Mucosa of rectum (tissue), 2 donors: ENCODE measurements around the gene SLC6A9.

Experiments used
- H3K27ac ChIP-seq, 2 donors: one replicate each; pipeline ENCODE4 v1.7.0; 2013; ENCODE audit warnings: inconsistent platforms in 2 of 2, low read depth in 2 of 2, low read length in 2 of 2
- H3K27me3 ChIP-seq, 2 donors: one replicate each; pipeline ENCODE4 v1.7.0; 2013; ENCODE audit warnings: low read length in 2 of 2; ENCODE audit not compliant: control insufficient read depth in 2 of 2, insufficient read depth in 2 of 2
- H3K36me3 ChIP-seq, 2 donors: one replicate each; pipeline ENCODE4 v1.7.0; 2013; ENCODE audit warnings: low read length in 2 of 2; ENCODE audit not compliant: control insufficient read depth in 2 of 2, insufficient read depth in 2 of 2
- H3K4me1 ChIP-seq, 2 donors: one replicate each; pipeline ENCODE4 v1.7.0; 2013; ENCODE audit warnings: low read length in 2 of 2, mild to moderate bottlenecking in 1 of 2; ENCODE audit not compliant: control insufficient read depth in 2 of 2, insufficient read depth in 2 of 2
- H3K4me3 ChIP-seq, 2 donors: one replicate each; pipeline ENCODE4 v1.7.0; 2013; ENCODE audit warnings: low read length in 2 of 2
- H3K9ac ChIP-seq, 2 donors: one replicate each; pipeline ENCODE4 v1.7.0; 2013; ENCODE audit warnings: low read length in 2 of 2, low read depth in 1 of 2, mild to moderate bottlenecking in 1 of 2
- H3K9me3 ChIP-seq, 2 donors: one replicate each; pipeline ENCODE4 v1.7.0; 2013; ENCODE audit warnings: low read length in 2 of 2; ENCODE audit not compliant: control insufficient read depth in 2 of 2
- donor health status: healthy.
- donor health status: Normal muscosa, but diverticular disease.

Gene SLC6A9

DNA sequence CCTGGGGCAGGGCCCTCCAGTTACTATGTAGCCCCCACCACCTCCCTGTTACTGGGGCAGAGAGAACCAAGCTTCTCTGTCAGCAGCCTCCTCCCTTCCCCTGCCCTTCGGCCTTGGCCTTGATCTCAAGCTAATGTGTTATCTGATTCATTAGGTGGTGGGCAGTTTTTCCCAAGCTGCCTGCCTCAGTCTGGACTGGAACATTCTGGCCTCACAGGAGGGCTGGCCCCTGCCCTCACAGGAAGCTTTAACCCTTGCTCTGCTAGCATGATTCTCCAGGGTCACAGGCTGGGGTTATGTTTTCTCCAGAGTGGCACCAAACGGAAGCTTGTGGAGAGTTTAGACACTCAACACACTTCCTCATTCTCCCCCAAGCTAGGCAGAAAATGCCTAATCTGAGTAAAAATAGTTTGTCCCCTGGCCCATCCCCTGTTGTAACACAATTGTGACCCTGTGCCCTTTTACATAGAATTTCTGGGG, 37.2 kb upstream of the SLC6A9 start:
- Histone ChIP-seq H3K9ac (no peak overlapping the region), H3K27ac (no peak overlapping the region), H3K9me3 (no peaks in the 10 kb centered on the region), H3K4me1 (no peaks in the 10 kb centered on the region), H3K27me3 (no peaks in the 10 kb centered on the region), H3K4me3 (no peak overlapping the region), H3K36me3 (no peaks in the 10 kb centered on the region)

DNA sequence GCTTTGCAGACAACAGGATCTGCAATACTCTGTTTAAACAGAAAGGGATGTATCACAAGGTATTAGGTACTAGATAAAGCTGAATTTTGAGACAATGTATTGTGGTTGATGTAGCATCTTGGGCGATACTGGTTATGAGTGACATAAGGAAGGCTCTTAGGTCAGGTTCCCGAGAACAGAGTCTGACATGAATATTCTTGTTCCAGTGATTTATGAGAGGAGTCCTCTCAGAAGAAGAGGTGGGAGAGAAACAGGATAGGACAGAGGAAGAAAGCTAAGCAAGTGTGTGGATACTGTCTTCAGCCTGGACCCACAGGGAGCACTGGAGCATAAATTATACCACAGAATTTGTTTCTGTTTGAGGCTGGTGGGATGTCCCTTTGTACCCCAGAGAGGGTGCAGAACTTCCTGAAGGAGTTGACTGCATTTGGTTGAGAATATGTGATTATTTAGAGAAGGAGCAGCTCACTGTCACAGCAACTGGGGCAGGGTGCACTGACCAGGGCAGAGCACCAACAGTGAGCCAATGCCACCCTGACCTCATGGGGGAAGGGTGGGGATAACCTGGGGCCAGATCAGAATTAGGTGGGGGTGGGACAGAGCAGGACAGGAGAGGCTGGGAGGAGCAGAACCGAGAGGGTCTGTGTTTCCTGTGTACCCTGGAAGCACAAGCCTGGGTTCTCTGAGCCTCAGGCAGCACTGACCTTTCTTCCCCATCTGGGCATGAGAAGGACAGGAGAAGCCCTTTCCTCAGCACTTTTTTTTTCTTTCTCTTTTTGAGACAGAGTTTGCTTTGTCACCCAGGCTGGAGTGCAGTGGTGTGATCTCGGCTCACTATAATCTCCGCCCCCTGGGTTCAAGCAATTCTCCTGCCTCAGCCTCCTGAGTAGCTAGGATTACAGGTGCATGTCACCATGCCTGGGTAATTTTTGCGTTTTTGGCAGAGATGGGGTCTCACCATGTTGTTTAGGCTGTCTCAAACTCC, 36.3 kb upstream of the SLC6A9 start:
- Histone ChIP-seq H3K36me3 (no peaks in the 10 kb centered on the region), H3K4me3 (no peak overlapping the region), H3K4me1 (no peaks in the 10 kb centered on the region), H3K27ac (no peak overlapping the region), H3K9me3 (no peaks in the 10 kb centered on the region), H3K27me3 (no peaks in the 10 kb centered on the region), H3K9ac (no peak overlapping the region)

GRCh38 chr1:44062656-44063179, 31.5 kb upstream of the SLC6A9 start:
- H3K4me1 ChIP-seq, result peaks cover 0 to 15% of the 10 kb centered on the region in 2 donors
- no peaks in the 10 kb centered on the region for H3K36me3 ChIP-seq
- no peak overlapping the region for H3K27ac ChIP-seq
- H3K27me3 ChIP-seq, result no peaks in the 10 kb centered on the region
- no peaks in the 10 kb centered on the region for H3K9me3 ChIP-seq
- H3K4me3 ChIP-seq, result no peak overlapping the region
- H3K9ac ChIP-seq, result no peak overlapping the region

- H3K4me3 ChIP-seq, result no peak overlapping the region
- H3K4me1 ChIP-seq, result peaks cover 0 to 15% of the 10 kb centered on the region in 2 donors
- no peaks in the 10 kb centered on the region for H3K9me3 ChIP-seq
- H3K27ac ChIP-seq, result no peak overlapping the region
- H3K27me3 ChIP-seq, result no peaks in the 10 kb centered on the region
- no peaks in the 10 kb centered on the region for H3K36me3 ChIP-seq
- H3K9ac ChIP-seq, result no peak overlapping the region
Observed at GRCh38 chr1:44061857-44062256, 30.6 kb upstream of the SLC6A9 start.

- Histone ChIP-seq H3K27me3 (no peaks in the 10 kb centered on the region), H3K36me3 (no peaks in the 10 kb centered on the region), H3K9ac (no peak overlapping the region), H3K4me3 (no peak overlapping the region), H3K4me1 (peaks cover 0 to 15% of the 10 kb centered on the region in 2 donors), H3K27ac (peak overlapping the region in 1 of 2 donors; percentile 15), H3K9me3 (no peaks in the 10 kb centered on the region)
Observed at GRCh38 chr1:44060830-44061267, 29.6 kb upstream of the SLC6A9 start.

GRCh38 chr1:44059664-44060355, 28.5 kb upstream of the SLC6A9 start:
- Histone ChIP-seq H3K4me3 (no peak overlapping the region), H3K9ac (no peak overlapping the region), H3K27me3 (no peaks in the 10 kb centered on the region), H3K27ac (peak overlapping the region; percentile 1 to 32), H3K9me3 (no peaks in the 10 kb centered on the region), H3K36me3 (no peaks in the 10 kb centered on the region), H3K4me1 (peaks cover 0 to 15% of the 10 kb centered on the region in 2 donors)

GRCh38 chr1:44059212-44059611, 27.9 kb upstream of the SLC6A9 start:
- Histone ChIP-seq H3K27me3 (no peaks in the 10 kb centered on the region), H3K9me3 (no peaks in the 10 kb centered on the region), H3K4me3 (no peak overlapping the region), H3K27ac (peak overlapping the region in 1 of 2 donors; percentile 32), H3K4me1 (peaks cover 0 to 15% of the 10 kb centered on the region in 2 donors), H3K36me3 (no peaks in the 10 kb centered on the region), H3K9ac (no peak overlapping the region)

- no peaks in the 10 kb centered on the region for H3K27me3 ChIP-seq
- no peak overlapping the region for H3K4me3 ChIP-seq
- H3K9ac ChIP-seq, result no peak overlapping the region
- peaks cover 0 to 15% of the 10 kb centered on the region in 2 donors for H3K4me1 ChIP-seq
- H3K9me3 ChIP-seq, result no peaks in the 10 kb centered on the region
- no peak overlapping the region for H3K27ac ChIP-seq
- H3K36me3 ChIP-seq, result no peaks in the 10 kb centered on the region
Observed at GRCh38 chr1:44057293-44057692, 26.0 kb upstream of the SLC6A9 start.

DNA sequence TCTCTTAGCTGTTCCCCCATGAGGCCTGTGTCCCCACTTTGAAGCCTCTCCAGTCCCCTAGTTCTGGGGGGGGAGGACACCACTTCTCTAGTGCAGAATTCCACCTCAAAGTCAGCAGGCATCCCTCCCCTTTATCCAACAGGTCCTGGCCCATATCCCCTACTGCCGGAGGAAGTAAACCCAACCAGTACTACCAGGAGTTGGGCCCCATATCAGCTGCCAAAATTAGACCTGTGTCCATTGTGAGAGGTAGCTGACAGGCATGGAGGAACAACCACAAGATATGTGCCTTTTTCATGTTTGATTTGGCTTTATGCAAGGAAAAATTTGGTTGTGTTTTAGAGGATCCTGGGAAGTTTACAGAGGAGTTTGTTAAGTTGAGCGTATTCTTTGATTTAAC, 22.1 kb upstream of the SLC6A9 start:
- no peaks in the 10 kb centered on the region for H3K4me1 ChIP-seq
- H3K27ac ChIP-seq, result no peak overlapping the region
- H3K27me3 ChIP-seq, result no peaks in the 10 kb centered on the region
- H3K36me3 ChIP-seq, result no peaks in the 10 kb centered on the region
- H3K4me3 ChIP-seq, result no peak overlapping the region
- no peak overlapping the region for H3K9ac ChIP-seq
- H3K9me3 ChIP-seq, result no peaks in the 10 kb centered on the region

- Histone ChIP-seq H3K36me3 (no peaks in the 10 kb centered on the region), H3K4me1 (peaks cover 0 to 6% of the 10 kb centered on the region in 2 donors), H3K9ac (no peak overlapping the region), H3K9me3 (no peaks in the 10 kb centered on the region), H3K27ac (no peak overlapping the region), H3K27me3 (no peaks in the 10 kb centered on the region), H3K4me3 (no peak overlapping the region)
Observed at GRCh38 chr1:44050261-44050660, 19.0 kb upstream of the SLC6A9 start.
